HCT116 (cell line): Measurements from ENCODE around the gene EBP. TPM values are rescaled to one million over a fixed set of nuclear protein-coding genes. Genes with fewer than 3 reads are reported as not detected.
"Not testable (repeated sequence)": the region's sequence is repeated elsewhere in the genome, so short reads cannot be mapped to it uniquely, and the experiment has no call there.

Experiments used
- ATAC-seq: fragments of 200-7000 bp; cut with Tn5 transposase; 2 replicates; pipeline ENCODE4 v1.9.1; 2020; ENCODE audit warnings: mild to moderate bottlenecking, moderate library complexity
- BruUV-seq: library from RNA; stranded (reverse); fragments of 400-500 nt; replicated peaks from 2 replicates; lab custom pipeline; 2021; lab: Mats Ljungman, UMichigan
- CTCF ChIA-PET: fragments of 300-600 bp; sonication (Branson Sonifier 250); formaldehyde crosslinking; loops from one replicate; lab custom pipeline; 2021; ENCODE audit warnings: antibody characterized with exemption; lab: Charles Lee
- POLR2A ChIA-PET: fragments of 300-600, 350-600 bp; sonication (Branson Sonifier 250); formaldehyde crosslinking; loops from one replicate; lab custom pipeline; 2021; ENCODE audit warnings: antibody characterized with exemption; lab: Charles Lee
- RAD21 ChIA-PET, 2 experiments: fragments of 300-600 bp; sonication (Branson Sonifier 250); formaldehyde crosslinking; loops; one replicate each; lab custom pipeline; 2023; ENCODE audit warnings: low total read pairs in 2 of 2; ENCODE audit not compliant: uncharacterized antibody in 2 of 2, unreplicated experiment in 2 of 2, low non-redundant PET in 1 of 2; lab: Charles Lee
- DNase-seq: peaks from one replicate; pipeline ENCODE4 v3.0.0-alpha.2; 2010; ENCODE audit warnings: low read depth, low spot score
- H2AFZ ChIP-seq: fragments of 200-600 bp; shearing (Covaris generic), sonication (generic); 2 replicates; pipeline ENCODE4 v1.6.1; 2017; ENCODE audit warnings: low read depth, mixed run types, mixed read lengths, antibody characterized with exemption, low read length; ENCODE audit not compliant: poor library complexity, severe bottlenecking
- H3K27ac ChIP-seq: 2 replicates; pipeline ENCODE4 v1.5.1; 2012; ENCODE audit warnings: low read depth, low read length
- H3K27me3 ChIP-seq: fragments of 200-600 bp; sonication (generic); 2 replicates; pipeline ENCODE4 v1.6.1; 2016; ENCODE audit warnings: mixed run types, low read length, mixed read lengths; ENCODE audit not compliant: insufficient read depth
- H3K36me3 ChIP-seq, 2 experiments: fragments of 200-500 bp in 1 of 2; fragments of 200-600 bp in 1 of 2; sonication (Bioruptor generic) in 1 of 2; sonication (generic) in 1 of 2; 2 replicates each; pipeline versions ENCODE4 v1.5.1 to v1.6.1; 2014 to 2016; ENCODE audit warnings: low read length in 2 of 2, inconsistent platforms in 1 of 2, mixed read lengths in 1 of 2, mixed run types in 1 of 2; ENCODE audit not compliant: insufficient read depth in 2 of 2, control insufficient read depth in 1 of 2
- H3K4me1 ChIP-seq, 2 experiments: fragments of 200-600 bp in 1 of 2; sonication (generic) in 1 of 2; 2 replicates each; pipeline versions ENCODE4 v1.5.1 to v1.6.1; 2012 to 2017; ENCODE audit warnings: low read length in 2 of 2, inconsistent platforms in 1 of 2, mild to moderate bottlenecking in 1 of 2, mixed read lengths in 1 of 2, mixed run types in 1 of 2, moderate library complexity in 1 of 2; ENCODE audit not compliant: insufficient read depth in 2 of 2, control insufficient read depth in 1 of 2
- H3K4me2 ChIP-seq: fragments of 200-600 bp; sonication (generic); 2 replicates; pipeline ENCODE4 v1.6.1; 2017; ENCODE audit warnings: mixed run types, low read length, mixed read lengths
- H3K4me3 ChIP-seq, 2 experiments: fragments of 200-600 bp in 1 of 2; sonication (generic) in 1 of 2; replicated peaks in 1 of 2; 2 replicates each; pipeline ENCODE4 v1.5.1; 2011 to 2016; ENCODE audit warnings: low read length in 2 of 2, control low read depth in 1 of 2, low read depth in 1 of 2, mild to moderate bottlenecking in 1 of 2, mixed read lengths in 1 of 2, mixed run types in 1 of 2
- H3K79me2 ChIP-seq: fragments of 200-600 bp; sonication (generic); 2 replicates; pipeline ENCODE4 v1.6.1; 2017; ENCODE audit warnings: mild to moderate bottlenecking, mixed run types, low read length, moderate library complexity, mixed read lengths; ENCODE audit not compliant: insufficient read depth
- H3K9ac ChIP-seq: fragments of 200-600 bp; sonication (generic); 2 replicates; pipeline ENCODE4 v1.6.1; 2016; ENCODE audit warnings: low read length, mixed read lengths
- H3K9me2 ChIP-seq: fragments of 200-600 bp; sonication (generic), shearing (Covaris generic); 2 replicates; pipeline ENCODE4 v1.6.1; 2017; ENCODE audit warnings: mixed run types, mild to moderate bottlenecking, moderate library complexity; ENCODE audit not compliant: insufficient read depth
- H3K9me3 ChIP-seq, 2 experiments: fragments of 200-500 bp in 1 of 2; fragments of 200-600 bp in 1 of 2; sonication (Bioruptor generic) in 1 of 2; sonication (generic) in 1 of 2; 2 replicates each; pipeline ENCODE4 v1.6.1; 2014 to 2017; ENCODE audit warnings: low read length in 2 of 2, mixed read lengths in 2 of 2, inconsistent platforms in 1 of 2, low read depth in 1 of 2, mild to moderate bottlenecking in 1 of 2, mixed run types in 1 of 2, moderate library complexity in 1 of 2; ENCODE audit not compliant: control insufficient read depth in 1 of 2, insufficient read depth in 1 of 2
- H4K20me1 ChIP-seq: fragments of 200-600 bp; sonication (generic), shearing (Covaris generic); 2 replicates; pipeline ENCODE4 v1.6.1; 2017; ENCODE audit warnings: mixed run types, mild to moderate bottlenecking, moderate library complexity; ENCODE audit not compliant: insufficient read depth
- ELF1 ChIP-seq: IDR thresholded peaks from 2 replicates; pipeline ENCODE4 v1.6.1; 2012; ENCODE audit warnings: low read depth, borderline replicate concordance
- EZH2 ChIP-seq: fragments of 200-600 bp; sonication (generic); IDR thresholded peaks from 2 replicates; pipeline ENCODE4 v1.6.1; 2017; ENCODE audit warnings: antibody characterized with exemption, mixed run types
- EZH2phosphoT487 ChIP-seq: fragments of 200-600 bp; IDR thresholded peaks from 2 replicates; pipeline ENCODE4 v1.6.1; 2018; ENCODE audit warnings: antibody characterized with exemption, borderline replicate concordance
- POLR2A ChIP-seq: IDR thresholded peaks from 2 replicates; pipeline ENCODE4 v1.7.0; 2011; ENCODE audit warnings: borderline replicate concordance; ENCODE audit not compliant: insufficient read depth, insufficient read length; ENCODE audit errors: extremely low read depth
- RAD21 ChIP-seq: IDR thresholded peaks from 2 replicates; pipeline ENCODE4 v1.6.1; 2012; ENCODE audit warnings: low read depth, mild to moderate bottlenecking
- SIN3A ChIP-seq: IDR thresholded peaks from 2 replicates; pipeline ENCODE4 v1.6.1; 2012; ENCODE audit warnings: low read depth
- ZFX ChIP-seq: fragments of 450-650 bp; IDR thresholded peaks from 2 replicates; pipeline ENCODE4 v1.6.1; 2017
- intact Hi-C: fragments of 100-400 bp; cut with micrococcal nuclease; formaldehyde crosslinking; loops from 2 replicates; pipeline ENCODE4 v1.10.0; 2022
- total RNA-seq: library from RNA; stranded (reverse); gene quantifications from one replicate; pipeline ENCODE4 v1.2.1, GENCODE V29; 2021; ENCODE audit not compliant: unreplicated experiment
- TF ChIP-seq, protein P1 (sequence below): IDR thresholded peaks from 2 replicates; pipeline ENCODE4 v1.6.1; 2012
- TF ChIP-seq, protein P2 (sequence below), 3 experiments: fragments of 200-600 bp in 1 of 3; sonication (generic) in 1 of 3; IDR thresholded peaks in 2 of 3; conservative IDR thresholded peaks in 1 of 3; 2 replicates each; pipeline ENCODE4 v1.5.1; 2012 to 2017; ENCODE audit warnings: low read depth in 2 of 3, low read length in 2 of 3, antibody characterized with exemption in 1 of 3, borderline replicate concordance in 1 of 3, control low read depth in 1 of 3, mild to moderate bottlenecking in 1 of 3, mixed read lengths in 1 of 3, mixed run types in 1 of 3, moderate library complexity in 1 of 3; ENCODE audit not compliant: insufficient read depth in 1 of 3

EBP gene
- total RNA-seq, 1 experiment from 2014 or later, result 93.8 TPM

DNA sequence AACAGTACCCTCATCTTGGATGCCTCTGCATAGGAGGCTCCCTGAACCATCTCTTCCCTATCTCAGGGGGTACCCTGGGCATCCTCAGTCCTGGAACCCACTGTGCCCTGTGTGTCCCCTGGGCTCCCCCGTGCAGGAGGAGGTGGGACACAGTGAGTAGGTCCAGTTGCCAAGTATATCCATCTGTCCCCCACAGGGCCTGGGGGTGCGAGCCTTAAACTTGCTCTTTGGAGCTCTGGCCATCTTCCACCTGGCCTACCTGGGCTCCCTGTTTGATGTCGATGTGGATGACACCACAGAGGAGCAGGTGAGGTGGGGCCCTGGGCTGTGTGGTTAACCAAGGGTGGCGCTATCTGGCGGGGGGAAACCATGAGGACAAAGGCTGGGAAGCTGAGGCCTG, 4.6 kb upstream of the EBP start:
- H3K27ac ChIP-seq, result no peak overlapping the region
- no peaks in the 10 kb centered on the region for H3K27me3 ChIP-seq
- peaks cover under 1% of the 10 kb centered on the region for H3K79me2 ChIP-seq
- POLR2A ChIA-PET, result no interaction called here
- no peak for DNase-seq
- H3K4me1 ChIP-seq, result peaks cover 3 to 10% of the 10 kb centered on the region in 2 experiments; a peak in 3 of 4 replicates
- RAD21 ChIA-PET, result no interaction called here
- H3K9me2 ChIP-seq, result no peaks in the 10 kb centered on the region
- H3K9me3 ChIP-seq, result no peaks in the 10 kb centered on the region
- no peaks in the 10 kb centered on the region for H4K20me1 ChIP-seq
- no TSS peak for BruUV-seq
- H3K4me2 ChIP-seq, result no peak overlapping the region
- no peak for TF ChIP-seq POLR2A
- TF ChIP-seq, all 23 proteins: peak for 0
- intact Hi-C loops, result no loop called here
- Histone ChIP-seq H3K36me3 (no peaks in the 10 kb centered on the region), H3K9ac (no peak overlapping the region), H3K4me3 (no peak overlapping the region), H2AFZ (no peak overlapping the region)
- CTCF ChIA-PET, result no interaction called here
- no peak for ATAC-seq

DNA sequence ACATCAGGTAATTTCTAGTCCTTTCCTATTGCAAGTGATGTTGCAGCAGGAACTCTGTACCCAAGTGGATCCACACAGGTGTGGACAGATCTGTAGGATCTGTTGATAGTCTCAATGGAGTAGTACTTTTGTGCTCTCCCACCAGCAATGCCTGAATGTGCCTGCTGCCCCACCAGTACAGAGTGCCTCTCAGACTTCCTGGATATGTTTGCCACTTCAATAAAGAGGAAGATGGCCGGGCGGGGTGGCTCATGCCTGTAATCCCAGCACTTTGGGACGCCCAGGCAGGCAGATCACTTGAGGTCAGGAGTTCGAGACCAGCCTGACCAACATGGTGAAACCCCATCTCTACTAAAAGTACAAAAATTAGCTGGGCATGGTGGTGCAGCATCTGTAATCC, 2.1 kb upstream of the EBP start:
- CTCF ChIA-PET, H3K4me2 ChIP-seq, H3K27me3 ChIP-seq, H3K36me3 ChIP-seq, H3K4me3 ChIP-seq, DNase-seq, POLR2A ChIA-PET, H2AFZ ChIP-seq, H3K9me2 ChIP-seq, H3K4me1 ChIP-seq, H3K9ac ChIP-seq, intact Hi-C loops, H4K20me1 ChIP-seq, ATAC-seq, H3K27ac ChIP-seq, BruUV-seq, H3K9me3 ChIP-seq: not testable (repeated sequence)
- RAD21 ChIA-PET, result interaction anchor here in 1 of 2 experiments (0.6 kb wide), 1 partner anchor 9 kb away, joined by 4 read pairs; no protein-coding TSS in a partner anchor
- H3K79me2 ChIP-seq, result peaks cover 12% of the 10 kb centered on the region

DNA sequence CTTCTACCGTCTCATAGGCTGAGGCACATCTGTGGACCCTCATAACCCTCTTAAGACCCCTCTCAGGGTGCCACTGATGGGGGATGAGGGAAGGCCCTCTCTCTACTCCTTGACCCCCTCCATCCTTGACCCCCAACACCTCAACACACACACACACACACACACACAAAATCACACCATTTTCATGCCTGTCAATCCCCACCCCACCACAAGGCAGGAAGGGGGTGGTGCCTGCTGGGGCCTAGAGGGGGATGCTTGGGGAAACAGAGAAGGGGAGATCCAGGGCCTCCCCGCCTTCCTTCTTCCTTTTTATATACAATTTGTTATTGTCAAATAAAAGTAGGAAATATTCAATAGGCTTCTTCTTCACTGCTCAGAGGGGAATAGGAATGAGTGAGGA, 1.2 kb upstream of the EBP start:
- no TSS peak for BruUV-seq
- intact Hi-C loops, result no loop called here
- Histone ChIP-seq H3K9ac (no peak overlapping the region), H3K9me2 (no peaks in the 10 kb centered on the region), H3K27ac (peak overlapping the region; percentile 75; the same call in 1 of the 2 replicates), H3K36me3 (0 out of 4 replicates have a peak, but pooled peaks cover 0 to 6% of the 10 kb centered on the region in 2 experiments), H2AFZ (no peak overlapping the region), H3K27me3 (no peaks in the 10 kb centered on the region), H3K9me3 (no peaks in the 10 kb centered on the region), H3K4me3 (no peak overlapping the region), H3K79me2 (peaks cover 12% of the 10 kb centered on the region), H4K20me1 (no peaks in the 10 kb centered on the region), H3K4me1 (peaks cover 4 to 10% of the 10 kb centered on the region in 2 experiments; a peak in 3 of 4 replicates), H3K4me2 (no peak overlapping the region)
- DNase-seq (no peak), ATAC-seq (no peak)
- ChIA-PET RAD21 (no interaction called here), POLR2A (no interaction called here), CTCF (no interaction called here)
- no peak for TF ChIP-seq ELF1
- no peak for TF ChIP-seq RAD21
- no peak for TF ChIP-seq EZH2phosphoT487
- TF ChIP-seq ZFX, result no peak
- TF ChIP-seq EZH2, result no peak
- TF ChIP-seq, protein P1, sequence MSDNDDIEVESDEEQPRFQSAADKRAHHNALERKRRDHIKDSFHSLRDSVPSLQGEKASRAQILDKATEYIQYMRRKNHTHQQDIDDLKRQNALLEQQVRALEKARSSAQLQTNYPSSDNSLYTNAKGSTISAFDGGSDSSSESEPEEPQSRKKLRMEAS, result no peak
- TF ChIP-seq, protein P2, sequence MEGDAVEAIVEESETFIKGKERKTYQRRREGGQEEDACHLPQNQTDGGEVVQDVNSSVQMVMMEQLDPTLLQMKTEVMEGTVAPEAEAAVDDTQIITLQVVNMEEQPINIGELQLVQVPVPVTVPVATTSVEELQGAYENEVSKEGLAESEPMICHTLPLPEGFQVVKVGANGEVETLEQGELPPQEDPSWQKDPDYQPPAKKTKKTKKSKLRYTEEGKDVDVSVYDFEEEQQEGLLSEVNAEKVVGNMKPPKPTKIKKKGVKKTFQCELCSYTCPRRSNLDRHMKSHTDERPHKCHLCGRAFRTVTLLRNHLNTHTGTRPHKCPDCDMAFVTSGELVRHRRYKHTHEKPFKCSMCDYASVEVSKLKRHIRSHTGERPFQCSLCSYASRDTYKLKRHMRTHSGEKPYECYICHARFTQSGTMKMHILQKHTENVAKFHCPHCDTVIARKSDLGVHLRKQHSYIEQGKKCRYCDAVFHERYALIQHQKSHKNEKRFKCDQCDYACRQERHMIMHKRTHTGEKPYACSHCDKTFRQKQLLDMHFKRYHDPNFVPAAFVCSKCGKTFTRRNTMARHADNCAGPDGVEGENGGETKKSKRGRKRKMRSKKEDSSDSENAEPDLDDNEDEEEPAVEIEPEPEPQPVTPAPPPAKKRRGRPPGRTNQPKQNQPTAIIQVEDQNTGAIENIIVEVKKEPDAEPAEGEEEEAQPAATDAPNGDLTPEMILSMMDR (IDR thresholded peaks at IDR 0.05 in 2 of 3, conservative IDR thresholded peaks at IDR 0.05 in 1 of 3; ENCODE audit: borderline replicate concordance in 1 of 3, insufficient read depth in 1 of 3, low read depth in 2 of 3, low read length in 2 of 3), result no peak
- TF ChIP-seq SIN3A, result no peak
